ENCODE data around the gene EPN3. TPM values are rescaled to one million over a fixed set of nuclear protein-coding genes. Genes with fewer than 3 reads are reported as not detected.

The EPN3 gene
- total RNA-seq, 1 experiment from 2014 or later, result 0.09 TPM

DNA sequence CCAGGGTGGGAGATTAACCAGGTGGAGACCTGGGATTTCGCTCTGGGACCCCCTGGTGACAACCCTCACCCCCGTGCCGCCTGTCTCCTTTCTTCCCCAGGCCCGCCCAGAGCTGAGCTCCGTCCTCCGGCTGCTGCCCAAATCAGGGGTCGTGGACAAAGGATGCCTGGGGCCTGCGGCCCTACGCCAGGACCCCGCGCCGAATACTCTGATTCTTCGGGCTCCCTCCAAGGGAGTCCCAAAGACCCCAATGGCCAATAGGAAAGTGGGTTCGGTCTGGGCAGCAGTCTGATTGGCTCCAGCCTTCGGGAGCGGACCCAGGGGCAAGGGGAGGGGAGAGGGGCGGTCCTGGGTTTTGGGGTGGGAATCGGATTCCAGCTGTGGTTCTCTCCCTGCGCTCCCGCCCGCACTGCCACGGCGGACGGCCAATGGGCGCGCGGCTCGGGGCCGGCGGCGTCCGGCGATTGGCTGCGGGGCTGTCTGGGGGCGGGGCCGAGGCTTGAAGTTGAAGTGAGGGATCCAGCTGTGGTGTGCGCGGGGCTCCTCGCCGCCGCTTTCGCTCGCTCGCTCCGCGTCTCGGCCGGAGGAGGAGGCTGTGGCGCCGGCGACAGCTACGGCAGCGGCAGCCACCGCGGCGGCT lies 27.8 kb downstream of the EPN3 start, which contains the start of gene CACNA1G:
TSS of gene CACNA1G (plus strand) at position 531 of the 640 bp plus-strand sequence. CDS start 745 bp downstream, outside the sequence.
- POLR2A ChIA-PET (ENCODE audit: low non-redundant PET), result no interaction called here

DNA sequence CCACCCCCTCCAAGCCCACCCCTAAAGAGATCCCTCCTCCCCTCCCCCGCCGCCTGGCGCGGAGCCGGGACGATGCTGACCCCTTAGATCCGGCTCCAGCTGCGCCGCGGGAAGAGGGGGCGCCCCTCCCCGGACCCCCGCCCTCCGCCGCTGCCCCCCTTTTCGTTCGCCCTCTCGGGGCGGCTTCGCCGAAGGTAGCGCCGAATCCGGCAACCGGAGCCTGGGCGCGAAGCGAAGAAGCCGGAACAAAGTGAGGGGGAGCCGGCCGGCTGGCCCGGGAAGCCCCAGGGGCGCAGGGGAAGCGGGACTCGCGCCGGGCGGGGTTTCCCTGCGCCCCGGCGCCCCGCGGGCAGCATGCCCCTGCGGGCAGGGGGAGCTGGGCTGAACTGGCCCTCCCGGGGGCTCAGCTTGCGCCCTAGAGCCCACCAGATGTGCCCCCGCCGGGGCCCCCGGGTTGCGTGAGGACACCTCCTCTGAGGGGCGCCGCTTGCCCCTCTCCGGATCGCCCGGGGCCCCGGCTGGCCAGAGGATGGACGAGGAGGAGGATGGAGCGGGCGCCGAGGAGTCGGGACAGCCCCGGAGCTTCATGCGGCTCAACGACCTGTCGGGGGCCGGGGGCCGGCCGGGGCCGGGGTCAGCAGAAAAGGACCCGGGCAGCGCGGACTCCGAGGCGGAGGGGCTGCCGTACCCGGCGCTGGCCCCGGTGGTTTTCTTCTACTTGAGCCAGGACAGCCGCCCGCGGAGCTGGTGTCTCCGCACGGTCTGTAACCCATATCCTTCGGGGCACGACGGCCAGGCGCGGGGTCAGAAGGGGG lies 28.6 kb downstream of the EPN3 start:
- Histone ChIP-seq H3K4me3 (ENCODE audit: low read depth, low read length, poor library complexity, severe bottlenecking) (peak overlapping the region; percentile 59), H3K9me3 (ENCODE audit: low read depth, low read length, poor library complexity, severe bottlenecking) (no peaks in the 10 kb centered on the region), H3K27me3 (replicated peaks; ENCODE audit: insufficient read depth, low read depth, low read length, poor library complexity) (peaks cover 11% of the 10 kb centered on the region), H3K4me1 (ENCODE audit: insufficient read depth, low read length, poor library complexity, severe bottlenecking) (peaks cover 54% of the 10 kb centered on the region), H3K36me3 (ENCODE audit: insufficient read depth, low read length, poor library complexity, severe bottlenecking) (no peaks in the 10 kb centered on the region), H3K27ac (ENCODE audit: low read depth, low read length, poor library complexity, severe bottlenecking) (peak overlapping the region; percentile 57)
- intact Hi-C loops (cut with micrococcal nuclease; ENCODE audit: unreplicated experiment), result loop anchor here (5.0 kb wide), 1 partner anchor 41 kb away; no protein-coding TSS in a partner anchor
- ChIA-PET CTCF (interaction anchor here (0.6 to 1.3 kb wide), 2 partner anchors 10 to 28 kb away, joined by 3 to 4 read pairs; no protein-coding TSS in a partner anchor), POLR2A (ENCODE audit: low non-redundant PET) (no interaction called here)
- TF ChIP-seq EZH2 (IDR thresholded peaks at IDR 0.05; ENCODE audit: borderline replicate concordance, low read depth, low read length, poor library complexity, severe bottlenecking), result peak; percentile 82
- TF ChIP-seq, protein P1, sequence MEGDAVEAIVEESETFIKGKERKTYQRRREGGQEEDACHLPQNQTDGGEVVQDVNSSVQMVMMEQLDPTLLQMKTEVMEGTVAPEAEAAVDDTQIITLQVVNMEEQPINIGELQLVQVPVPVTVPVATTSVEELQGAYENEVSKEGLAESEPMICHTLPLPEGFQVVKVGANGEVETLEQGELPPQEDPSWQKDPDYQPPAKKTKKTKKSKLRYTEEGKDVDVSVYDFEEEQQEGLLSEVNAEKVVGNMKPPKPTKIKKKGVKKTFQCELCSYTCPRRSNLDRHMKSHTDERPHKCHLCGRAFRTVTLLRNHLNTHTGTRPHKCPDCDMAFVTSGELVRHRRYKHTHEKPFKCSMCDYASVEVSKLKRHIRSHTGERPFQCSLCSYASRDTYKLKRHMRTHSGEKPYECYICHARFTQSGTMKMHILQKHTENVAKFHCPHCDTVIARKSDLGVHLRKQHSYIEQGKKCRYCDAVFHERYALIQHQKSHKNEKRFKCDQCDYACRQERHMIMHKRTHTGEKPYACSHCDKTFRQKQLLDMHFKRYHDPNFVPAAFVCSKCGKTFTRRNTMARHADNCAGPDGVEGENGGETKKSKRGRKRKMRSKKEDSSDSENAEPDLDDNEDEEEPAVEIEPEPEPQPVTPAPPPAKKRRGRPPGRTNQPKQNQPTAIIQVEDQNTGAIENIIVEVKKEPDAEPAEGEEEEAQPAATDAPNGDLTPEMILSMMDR (conservative IDR thresholded peaks at IDR 0.05; ENCODE audit: low read depth, low read length), result no peak
- no TSS peak for BruUV-seq (replicated peaks)
- no peak for DNase-seq (ENCODE audit: low spot score)

More for the DNA sequence above, 27.8 kb downstream of the EPN3 start, which contains the start of gene CACNA1G:
- Histone ChIP-seq H3K4me1 (ENCODE audit: insufficient read depth, low read length, poor library complexity, severe bottlenecking) (peaks cover 48% of the 10 kb centered on the region), H3K27ac (ENCODE audit: low read depth, low read length, poor library complexity, severe bottlenecking) (peak within 1 kb of the TSS; percentile 57), H3K4me3 (ENCODE audit: low read depth, low read length, poor library complexity, severe bottlenecking) (peak within 1 kb of the TSS; percentile 59), H3K27me3 (replicated peaks; ENCODE audit: insufficient read depth, low read depth, low read length, poor library complexity) (peaks cover 11% of the 10 kb centered on the region), H3K9me3 (ENCODE audit: low read depth, low read length, poor library complexity, severe bottlenecking) (no peaks in the 10 kb centered on the region), H3K36me3 (ENCODE audit: insufficient read depth, low read length, poor library complexity, severe bottlenecking) (no peaks in the 10 kb centered on the region)
- CTCF ChIA-PET, result interaction anchor here (1.3 kb wide), 1 partner anchor 10 kb away, joined by 4 read pairs; no protein-coding TSS in a partner anchor
- peak; percentile 98 for DNase-seq (ENCODE audit: low spot score)
- TF ChIP-seq EZH2 (IDR thresholded peaks at IDR 0.05; ENCODE audit: borderline replicate concordance, low read depth, low read length, poor library complexity, severe bottlenecking), result no peak
- TF ChIP-seq, protein P1 (conservative IDR thresholded peaks at IDR 0.05; ENCODE audit: low read depth, low read length), result no peak
- intact Hi-C loops (cut with micrococcal nuclease; ENCODE audit: unreplicated experiment), result loop anchor here (5.0 kb wide), 1 partner anchor 42 kb away; no protein-coding TSS in a partner anchor
- BruUV-seq (replicated peaks), result no TSS peak

DNA sequence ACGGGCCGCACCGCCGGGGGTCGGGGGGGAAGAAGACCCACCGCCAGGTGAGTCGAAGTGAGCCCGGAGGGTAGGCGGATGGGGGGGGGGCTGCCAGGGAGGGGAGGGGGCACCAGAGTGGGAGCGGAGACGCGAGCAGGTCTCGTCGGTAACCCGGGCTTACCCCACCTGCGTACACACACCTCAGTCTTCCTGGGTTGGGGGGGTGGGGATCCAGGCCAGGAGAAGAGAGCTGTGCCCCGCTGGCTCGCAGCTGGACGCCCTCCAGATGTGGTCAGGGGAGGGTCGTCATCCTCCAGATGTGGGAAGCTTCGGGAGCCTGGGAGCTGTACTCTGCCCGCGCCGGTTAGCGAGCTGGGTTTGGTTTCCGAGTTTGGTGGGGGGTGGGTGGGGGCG lies 29.2 kb downstream of the EPN3 start:
- Histone ChIP-seq H3K27ac (ENCODE audit: low read depth, low read length, poor library complexity, severe bottlenecking) (peak overlapping the region; percentile 57), H3K4me3 (ENCODE audit: low read depth, low read length, poor library complexity, severe bottlenecking) (peak overlapping the region; percentile 59), H3K4me1 (ENCODE audit: insufficient read depth, low read length, poor library complexity, severe bottlenecking) (peaks cover 56% of the 10 kb centered on the region), H3K36me3 (ENCODE audit: insufficient read depth, low read length, poor library complexity, severe bottlenecking) (no peaks in the 10 kb centered on the region), H3K9me3 (ENCODE audit: low read depth, low read length, poor library complexity, severe bottlenecking) (no peaks in the 10 kb centered on the region), H3K27me3 (replicated peaks; ENCODE audit: insufficient read depth, low read depth, low read length, poor library complexity) (peaks cover 11% of the 10 kb centered on the region)
- POLR2A ChIA-PET (ENCODE audit: low non-redundant PET), result no interaction called here
- CTCF ChIA-PET, result no interaction called here
- DNase-seq (ENCODE audit: low spot score), result no peak
- TF ChIP-seq, protein P1 (conservative IDR thresholded peaks at IDR 0.05; ENCODE audit: low read depth, low read length), result no peak
- no peak for TF ChIP-seq EZH2 (IDR thresholded peaks at IDR 0.05; ENCODE audit: borderline replicate concordance, low read depth, low read length, poor library complexity, severe bottlenecking)
- intact Hi-C loops (cut with micrococcal nuclease; ENCODE audit: unreplicated experiment), result loop anchor here (5.0 kb wide), 1 partner anchor 41 kb away; no protein-coding TSS in a partner anchor
- BruUV-seq (replicated peaks), result no TSS peak

All from A673 (cell line).